ENCODE results near the gene LIN7A.
"Not testable (repeated sequence)": the region's sequence is repeated elsewhere in the genome, so short reads cannot be mapped to it uniquely, and the experiment has no call there.

Gene LIN7A

DNA sequence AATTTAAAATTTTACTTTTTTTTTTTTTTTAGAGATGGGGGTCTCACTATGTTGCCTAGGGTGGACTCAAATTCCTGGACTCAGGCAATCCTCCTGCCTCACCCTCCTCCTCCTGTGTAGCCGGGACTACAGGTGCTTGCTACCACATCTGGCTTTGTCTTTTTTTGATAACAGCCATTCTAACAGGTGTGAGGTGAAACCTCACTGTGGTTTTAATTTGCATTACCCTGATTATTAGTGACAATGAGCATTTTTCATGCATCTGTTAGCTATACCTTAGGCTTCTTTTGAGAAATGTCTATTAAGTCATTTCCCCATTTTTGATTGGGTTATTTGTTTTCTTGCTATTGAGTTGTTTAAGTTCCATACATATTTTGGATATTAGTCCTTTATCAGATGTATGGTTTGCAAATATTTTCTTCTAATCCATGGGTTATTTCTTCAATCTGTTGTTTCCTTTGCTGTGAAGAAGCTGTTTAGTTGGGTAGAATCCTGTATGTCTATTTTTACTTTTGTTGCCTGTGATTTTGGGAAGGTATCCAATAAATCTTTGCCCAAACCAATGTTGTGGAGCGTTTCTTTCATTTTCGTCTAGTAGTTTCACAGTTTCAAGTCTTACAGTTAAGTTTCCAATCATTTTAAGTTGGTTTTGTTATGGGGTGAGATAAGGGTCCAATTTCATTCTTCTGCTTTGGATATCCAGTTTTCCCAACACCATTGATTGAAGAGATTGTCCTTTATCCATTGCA is 134.9 kb downstream of the LIN7A start:
- TF ChIP-seq, protein P1, sequence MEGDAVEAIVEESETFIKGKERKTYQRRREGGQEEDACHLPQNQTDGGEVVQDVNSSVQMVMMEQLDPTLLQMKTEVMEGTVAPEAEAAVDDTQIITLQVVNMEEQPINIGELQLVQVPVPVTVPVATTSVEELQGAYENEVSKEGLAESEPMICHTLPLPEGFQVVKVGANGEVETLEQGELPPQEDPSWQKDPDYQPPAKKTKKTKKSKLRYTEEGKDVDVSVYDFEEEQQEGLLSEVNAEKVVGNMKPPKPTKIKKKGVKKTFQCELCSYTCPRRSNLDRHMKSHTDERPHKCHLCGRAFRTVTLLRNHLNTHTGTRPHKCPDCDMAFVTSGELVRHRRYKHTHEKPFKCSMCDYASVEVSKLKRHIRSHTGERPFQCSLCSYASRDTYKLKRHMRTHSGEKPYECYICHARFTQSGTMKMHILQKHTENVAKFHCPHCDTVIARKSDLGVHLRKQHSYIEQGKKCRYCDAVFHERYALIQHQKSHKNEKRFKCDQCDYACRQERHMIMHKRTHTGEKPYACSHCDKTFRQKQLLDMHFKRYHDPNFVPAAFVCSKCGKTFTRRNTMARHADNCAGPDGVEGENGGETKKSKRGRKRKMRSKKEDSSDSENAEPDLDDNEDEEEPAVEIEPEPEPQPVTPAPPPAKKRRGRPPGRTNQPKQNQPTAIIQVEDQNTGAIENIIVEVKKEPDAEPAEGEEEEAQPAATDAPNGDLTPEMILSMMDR (IDR thresholded peaks at IDR 0.05; ENCODE audit: insufficient read depth, missing control alignments) = no peak
- DNase-seq (ENCODE audit: insufficient read length, low spot score) (no peak), FAIRE-seq (no peak)

DNA sequence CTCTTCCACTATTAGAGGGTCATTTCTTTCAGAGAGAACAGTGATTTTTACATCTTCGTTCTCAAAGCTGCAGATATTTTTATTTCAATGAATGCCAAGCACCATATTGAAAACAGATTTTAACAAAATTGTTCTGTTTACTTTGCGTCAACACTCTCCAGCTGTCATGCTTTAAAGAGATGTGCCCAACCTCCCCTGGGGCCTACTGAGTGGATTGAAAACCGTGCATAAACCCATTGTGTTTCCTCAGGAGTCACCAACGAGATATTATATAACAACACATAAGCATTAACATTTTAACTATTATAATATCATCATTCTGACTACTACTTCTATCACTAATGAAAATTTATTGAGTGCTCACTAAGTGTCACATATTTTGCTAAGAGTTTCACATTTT is 139.5 kb downstream of the LIN7A start:
- DNase-seq (ENCODE audit: insufficient read length, low spot score) = no peak
- TF ChIP-seq, protein P1 (IDR thresholded peaks at IDR 0.05; ENCODE audit: insufficient read depth, missing control alignments) = no peak
- no peak for FAIRE-seq

DNA sequence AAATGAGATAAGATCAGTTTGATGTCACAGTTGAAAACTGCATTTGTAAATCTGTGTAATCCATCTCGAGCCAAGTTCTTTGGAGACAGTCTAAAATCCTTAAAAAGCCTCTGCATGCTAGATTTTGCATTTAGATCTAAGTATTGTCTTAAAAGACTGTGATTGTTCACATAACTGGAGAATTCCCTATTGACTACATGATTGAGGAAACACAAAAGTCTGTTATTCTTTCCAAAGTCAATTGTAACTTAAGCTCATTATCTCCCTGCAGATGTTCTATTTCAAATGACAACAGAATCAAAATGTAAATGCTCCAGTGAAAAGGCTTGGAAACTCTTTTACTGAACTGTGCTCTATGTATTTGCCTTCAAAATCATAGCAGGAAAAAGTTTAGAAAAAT is 143.2 kb downstream of the LIN7A start:
- FAIRE-seq (peak; percentile 29), DNase-seq (ENCODE audit: insufficient read length, low spot score) (no peak)
- TF ChIP-seq, protein P1 (IDR thresholded peaks at IDR 0.05; ENCODE audit: insufficient read depth, missing control alignments) = no peak

DNA sequence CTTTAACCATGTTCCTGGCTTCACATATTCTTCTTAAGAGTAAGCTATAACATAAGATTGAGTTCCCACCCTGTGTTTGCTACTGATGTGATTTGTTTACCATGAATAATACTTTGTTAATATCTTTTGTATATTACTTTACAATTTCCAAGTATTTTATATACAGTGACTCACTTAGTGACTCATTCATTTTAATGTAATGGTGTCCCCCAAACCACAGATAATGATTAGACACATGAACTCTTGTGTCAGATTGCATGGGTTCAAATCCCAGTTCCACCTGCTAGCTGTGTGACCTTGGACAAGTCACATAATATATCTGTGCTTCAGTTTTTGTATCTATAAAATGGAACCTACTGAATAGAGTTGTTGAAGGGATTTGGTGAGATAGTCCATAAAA is 144.9 kb downstream of the LIN7A start:
- DNase-seq (ENCODE audit: insufficient read length, low spot score) (no peak), FAIRE-seq (no peak)
- TF ChIP-seq, protein P1 (IDR thresholded peaks at IDR 0.05; ENCODE audit: insufficient read depth, missing control alignments) = no peak

DNA sequence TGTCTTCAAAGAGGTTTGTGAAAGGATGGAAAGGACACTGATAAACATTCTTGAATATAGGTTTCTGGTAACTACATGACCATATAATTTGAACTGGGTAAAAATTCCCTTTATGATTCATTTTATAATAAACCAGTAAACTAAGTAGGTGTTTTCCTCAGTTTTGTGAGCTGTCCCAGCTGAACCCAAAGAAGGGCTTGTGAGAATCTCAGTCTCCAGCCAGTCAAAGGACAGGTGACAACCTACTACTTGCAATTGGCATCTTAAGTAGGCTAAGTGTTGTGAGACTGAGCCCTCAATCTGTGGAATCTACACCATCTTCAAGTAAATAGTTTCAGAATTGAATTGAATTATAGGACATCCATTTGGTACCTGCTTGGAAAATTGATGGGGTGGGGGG is 145.9 kb downstream of the LIN7A start:
- TF ChIP-seq, protein P1 (IDR thresholded peaks at IDR 0.05; ENCODE audit: insufficient read depth, missing control alignments) = no peak
- DNase-seq (ENCODE audit: insufficient read length, low spot score) (no peak), FAIRE-seq (no peak)

DNA sequence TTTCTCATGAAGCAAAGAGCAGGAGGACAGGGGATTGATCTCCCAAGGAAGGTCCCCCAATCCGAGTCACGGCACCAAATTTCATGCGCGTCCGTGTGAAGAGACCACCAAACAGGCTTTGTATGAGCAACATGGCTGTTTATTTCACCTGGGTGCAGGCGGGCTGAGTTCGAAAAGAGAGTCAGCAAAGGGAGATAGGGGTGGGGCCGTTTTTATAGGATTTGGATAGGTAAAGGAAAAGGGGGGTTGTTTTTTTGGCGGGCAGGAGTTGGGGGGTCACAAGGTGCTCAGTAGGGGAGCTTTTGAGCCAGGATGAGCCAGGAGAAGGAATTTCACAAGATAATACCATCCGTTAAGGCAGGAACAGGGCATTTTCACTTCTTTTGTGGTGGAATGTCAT is 149.3 kb downstream of the LIN7A start:
- FAIRE-seq = not testable (repeated sequence)

DNA sequence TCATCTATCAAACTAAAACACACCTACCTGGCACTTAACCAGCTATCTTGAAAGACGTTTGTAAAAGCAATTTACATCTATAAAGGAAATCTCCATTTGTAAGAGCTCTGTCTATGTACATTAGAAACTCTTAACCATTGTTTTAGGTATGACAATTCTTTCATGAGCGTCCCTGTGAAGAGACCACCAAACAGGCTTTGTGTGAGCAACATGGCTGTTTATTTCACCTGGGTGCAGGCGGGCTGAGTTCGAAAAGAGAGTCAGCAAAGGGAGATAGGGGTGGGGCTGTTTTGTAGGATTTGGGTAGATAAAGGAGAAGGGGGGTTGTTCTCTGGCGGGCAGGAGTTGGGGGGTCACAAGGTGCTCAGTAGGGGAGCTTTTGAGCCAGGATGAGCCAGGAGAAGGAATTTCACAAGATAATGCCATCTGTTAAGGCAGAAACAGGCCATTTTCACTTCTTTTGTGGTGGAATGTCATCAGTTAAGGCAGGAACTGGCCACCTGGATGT is 154.7 kb downstream of the LIN7A start:
- not testable (repeated sequence) for DNase-seq (ENCODE audit: insufficient read length, low spot score); FAIRE-seq

More for the DNA sequence above, 149.3 kb downstream of the LIN7A start:
- not testable (repeated sequence) for DNase-seq (ENCODE audit: insufficient read length, low spot score)

DNA sequence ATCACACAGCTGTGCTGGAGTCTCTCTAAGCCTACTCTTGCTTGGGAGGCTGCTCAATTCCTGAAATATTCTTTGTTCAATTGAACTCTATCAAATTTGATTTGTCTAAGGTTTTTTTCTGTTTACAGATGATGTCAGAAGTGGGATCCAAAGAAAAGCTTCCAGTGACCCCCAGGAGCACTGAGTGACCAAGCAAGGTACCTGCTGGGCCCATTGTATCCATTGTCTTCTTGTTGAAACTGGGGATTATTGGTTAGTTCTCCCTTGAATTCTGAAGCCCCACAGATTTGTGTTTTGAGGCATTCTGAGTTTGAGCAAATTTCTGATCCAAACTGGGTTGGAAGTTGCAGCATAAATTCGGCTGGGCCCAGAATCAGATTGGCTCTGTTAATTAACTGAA is 156.4 kb downstream of the LIN7A start:
- no peak for FAIRE-seq
- DNase-seq (ENCODE audit: insufficient read length, low spot score) = no peak
- TF ChIP-seq, protein P1 (IDR thresholded peaks at IDR 0.05; ENCODE audit: insufficient read depth, missing control alignments) = no peak
